Stimulated activated naive CD4-positive, alpha-beta T cell treated with Interleukin-2 at 50 U/mL for 16 hours (primary cell): Measurements from ENCODE around the gene MOK.
"Not testable (repeated sequence)": the region's sequence is repeated elsewhere in the genome, so short reads cannot be mapped to it uniquely, and the experiment has no call there.

Experiments
- DNase-seq: peaks from one replicate; lab custom pipeline; 2025; lab: John Stamatoyannopoulos, UW

Gene MOK

GRCh38 chr14:102321456-102322422 is 16.8 kb upstream of the MOK start:
- DNase-seq, result no peak

GRCh38 chr14:102320671-102321455 is 15.9 kb upstream of the MOK start:
- DNase-seq, result no peak

- peak; percentile 33 for DNase-seq
These were observed 15.2 kb upstream of the MOK start for GRCh38 chr14:102320033-102320660.

- DNase-seq, result peak; percentile 94
These were observed 14.5 kb upstream of the MOK start, which contains the start of gene ZNF839 for GRCh38 chr14:102319351-102320032. ZNF839 (plus strand) TSS chr14:102319746; CDS start chr14:102319766, 20 bp downstream.

- DNase-seq, result no peak
These were observed 13.9 kb upstream of the MOK start for GRCh38 chr14:102318781-102319276.

GRCh38 chr14:102317564-102318248 is 12.7 kb upstream of the MOK start:
- no peak for DNase-seq

GRCh38 chr14:102316743-102317563 is 12.0 kb upstream of the MOK start:
- peak; percentile 86 for DNase-seq

GRCh38 chr14:102316338-102316742 is 11.4 kb upstream of the MOK start:
- peak; percentile 12 for DNase-seq

GRCh38 chr14:102315121-102315520 is 10.2 kb upstream of the MOK start:
- no peak for DNase-seq

- DNase-seq, result peak; percentile 77
These were observed 9.5 kb upstream of the MOK start for GRCh38 chr14:102314242-102315011.

GRCh38 chr14:102303664-102304063 is 1.3 kb downstream of the MOK start:
- no peak for DNase-seq

GRCh38 chr14:102298303-102299070 is 6.5 kb downstream of the MOK start:
- not testable (repeated sequence) for DNase-seq

- no peak for DNase-seq
These were observed 7.4 kb downstream of the MOK start for GRCh38 chr14:102297436-102298170.

- no peak for DNase-seq
These were observed 9.7 kb downstream of the MOK start for GRCh38 chr14:102295270-102295669.

GRCh38 chr14:102293781-102294180 is 11.2 kb downstream of the MOK start:
- DNase-seq, result no peak

- no peak for DNase-seq
These were observed 12.5 kb downstream of the MOK start for GRCh38 chr14:102292441-102292840.

GRCh38 chr14:102288139-102288538 is 16.8 kb downstream of the MOK start:
- DNase-seq, result no peak

GRCh38 chr14:102285106-102285505 is 19.9 kb downstream of the MOK start:
- DNase-seq, result no peak
